C4-2B (cell line): ENCODE measurements around the gene PLS3.
"Not testable (repeated sequence)": the region's sequence is repeated elsewhere in the genome, so short reads cannot be mapped to it uniquely, and the experiment has no call there.

Source experiments
- H3K27ac ChIP-seq: fragments of 450-650 bp; 2 replicates; pipeline ENCODE4 v1.5.1; 2017
- CTCF ChIP-seq: fragments of 450-650 bp; conservative IDR thresholded peaks from 2 replicates; pipeline ENCODE4 v1.5.1; 2017; ENCODE audit warnings: mild to moderate bottlenecking
- ZFX ChIP-seq: fragments of 450-650 bp; IDR thresholded peaks from 2 replicates; pipeline ENCODE4 v1.6.1; 2017

Gene PLS3

GRCh38 chrX:115609621-115610020, 48.6 kb downstream of the PLS3 start:
- H3K27ac ChIP-seq = no peak overlapping the region
- TF ChIP-seq CTCF (no peak), ZFX (no peak)

- TF ChIP-seq CTCF = no peak
- no peak overlapping the region for H3K27ac ChIP-seq
Observed at GRCh38 chrX:115616943-115617563, 56.1 kb downstream of the PLS3 start.

GRCh38 chrX:115622534-115622933, 61.6 kb downstream of the PLS3 start:
- H3K27ac ChIP-seq = no peak overlapping the region
- TF ChIP-seq CTCF (no peak), ZFX (no peak)

- TF ChIP-seq CTCF (no peak), ZFX (no peak)
- H3K27ac ChIP-seq = no peak overlapping the region
Observed at GRCh38 chrX:115624916-115625315, 63.9 kb downstream of the PLS3 start.

- no peak for TF ChIP-seq CTCF
- no peak for TF ChIP-seq ZFX
- H3K27ac ChIP-seq = no peak overlapping the region
Observed at GRCh38 chrX:115625572-115626301, 64.8 kb downstream of the PLS3 start.

GRCh38 chrX:115630204-115630603, 69.2 kb downstream of the PLS3 start:
- TF ChIP-seq CTCF (no peak), ZFX (no peak)
- no peak overlapping the region for H3K27ac ChIP-seq

- H3K27ac ChIP-seq = no peak overlapping the region
- TF ChIP-seq CTCF (no peak), ZFX (no peak)
Observed at GRCh38 chrX:115632455-115632854, 71.5 kb downstream of the PLS3 start.

- not testable (repeated sequence) for H3K27ac ChIP-seq
Observed at GRCh38 chrX:115633397-115633796, 72.4 kb downstream of the PLS3 start.
